A549 (cell line): ENCODE data around the gene RASGRF1.

Experiments used
- CTCF ChIP-seq: fragments of >200 bp; sonication (Bioruptor Twin); formaldehyde crosslinking; IDR thresholded peaks from 3 replicates; pipeline ENCODE4 v1.5.1; 2016
- EP300 ChIP-seq, 2 experiments: fragments of >200 bp; sonication (Bioruptor Twin); formaldehyde crosslinking; IDR thresholded peaks; 2 replicates in 1 of 2; 3 replicates in 1 of 2; pipeline ENCODE4 v1.6.1; 2016 to 2017
- JUN ChIP-seq, 2 experiments: fragments of >200 bp; sonication (Bioruptor Twin); formaldehyde crosslinking; IDR thresholded peaks; 2 replicates in 1 of 2; 3 replicates in 1 of 2; pipeline ENCODE4 v1.6.1; 2016 to 2017
- MYC ChIP-seq: IDR thresholded peaks from 2 replicates; pipeline ENCODE4 v1.6.1; 2012; ENCODE audit warnings: mild to moderate bottlenecking, inconsistent platforms, low read length, improper control_type of control experiment, borderline replicate concordance
- POLR2A ChIP-seq: IDR thresholded peaks from 2 replicates; pipeline ENCODE4 v1.6.1; 2012; ENCODE audit warnings: mild to moderate bottlenecking, low read length
- POLR2AphosphoS2 ChIP-seq: conservative IDR thresholded peaks from 2 replicates; pipeline ENCODE4 v1.6.1; 2012; ENCODE audit warnings: low read length, improper control_type of control experiment, inconsistent platforms
- RFX5 ChIP-seq: fragments of 450-650 bp; IDR thresholded peaks from 2 replicates; pipeline ENCODE4 v1.7.1; 2014; ENCODE audit warnings: antibody characterized with exemption, mild to moderate bottlenecking, moderate library complexity
- RNF2 ChIP-seq: fragments of 200-600 bp; sonication (generic); IDR thresholded peaks from 2 replicates; pipeline ENCODE4 v1.6.1; 2016; ENCODE audit warnings: low read depth, mild to moderate bottlenecking, antibody characterized with exemption, moderate library complexity, borderline replicate concordance
- SMC3 ChIP-seq: fragments of >200 bp; sonication (Bioruptor Twin); formaldehyde crosslinking; IDR thresholded peaks from 3 replicates; pipeline ENCODE4 v1.6.1; 2018; ENCODE audit warnings: inconsistent platforms
- USF2 ChIP-seq: fragments of 450-650 bp; IDR thresholded peaks from 2 replicates; pipeline ENCODE4 v1.6.1; 2014; ENCODE audit warnings: antibody characterized with exemption
- TF ChIP-seq, protein P1 (sequence below): fragments of 150-350 bp; IDR thresholded peaks from 2 replicates; pipeline ENCODE4 v1.6.1; 2014; ENCODE audit warnings: low read depth, mild to moderate bottlenecking, low read length
- TF ChIP-seq, protein P2 (sequence below): fragments of 200-600 bp; sonication (generic); IDR thresholded peaks from 2 replicates; pipeline ENCODE4 v1.6.1; 2016; ENCODE audit warnings: antibody characterized with exemption, mild to moderate bottlenecking, moderate library complexity

- TF ChIP-seq, protein P1, sequence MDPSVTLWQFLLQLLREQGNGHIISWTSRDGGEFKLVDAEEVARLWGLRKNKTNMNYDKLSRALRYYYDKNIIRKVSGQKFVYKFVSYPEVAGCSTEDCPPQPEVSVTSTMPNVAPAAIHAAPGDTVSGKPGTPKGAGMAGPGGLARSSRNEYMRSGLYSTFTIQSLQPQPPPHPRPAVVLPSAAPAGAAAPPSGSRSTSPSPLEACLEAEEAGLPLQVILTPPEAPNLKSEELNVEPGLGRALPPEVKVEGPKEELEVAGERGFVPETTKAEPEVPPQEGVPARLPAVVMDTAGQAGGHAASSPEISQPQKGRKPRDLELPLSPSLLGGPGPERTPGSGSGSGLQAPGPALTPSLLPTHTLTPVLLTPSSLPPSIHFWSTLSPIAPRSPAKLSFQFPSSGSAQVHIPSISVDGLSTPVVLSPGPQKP = no peak
- TF ChIP-seq CTCF (no peak), EP300 (IDR thresholded peaks at IDR 0.05) (no peak), RFX5 (no peak), RNF2 (no peak), USF2 (no peak), POLR2A (no peak), MYC (no peak), SMC3 (no peak), POLR2AphosphoS2 (no peak), JUN (IDR thresholded peaks at IDR 0.05) (no peak)
- TF ChIP-seq, protein P2, sequence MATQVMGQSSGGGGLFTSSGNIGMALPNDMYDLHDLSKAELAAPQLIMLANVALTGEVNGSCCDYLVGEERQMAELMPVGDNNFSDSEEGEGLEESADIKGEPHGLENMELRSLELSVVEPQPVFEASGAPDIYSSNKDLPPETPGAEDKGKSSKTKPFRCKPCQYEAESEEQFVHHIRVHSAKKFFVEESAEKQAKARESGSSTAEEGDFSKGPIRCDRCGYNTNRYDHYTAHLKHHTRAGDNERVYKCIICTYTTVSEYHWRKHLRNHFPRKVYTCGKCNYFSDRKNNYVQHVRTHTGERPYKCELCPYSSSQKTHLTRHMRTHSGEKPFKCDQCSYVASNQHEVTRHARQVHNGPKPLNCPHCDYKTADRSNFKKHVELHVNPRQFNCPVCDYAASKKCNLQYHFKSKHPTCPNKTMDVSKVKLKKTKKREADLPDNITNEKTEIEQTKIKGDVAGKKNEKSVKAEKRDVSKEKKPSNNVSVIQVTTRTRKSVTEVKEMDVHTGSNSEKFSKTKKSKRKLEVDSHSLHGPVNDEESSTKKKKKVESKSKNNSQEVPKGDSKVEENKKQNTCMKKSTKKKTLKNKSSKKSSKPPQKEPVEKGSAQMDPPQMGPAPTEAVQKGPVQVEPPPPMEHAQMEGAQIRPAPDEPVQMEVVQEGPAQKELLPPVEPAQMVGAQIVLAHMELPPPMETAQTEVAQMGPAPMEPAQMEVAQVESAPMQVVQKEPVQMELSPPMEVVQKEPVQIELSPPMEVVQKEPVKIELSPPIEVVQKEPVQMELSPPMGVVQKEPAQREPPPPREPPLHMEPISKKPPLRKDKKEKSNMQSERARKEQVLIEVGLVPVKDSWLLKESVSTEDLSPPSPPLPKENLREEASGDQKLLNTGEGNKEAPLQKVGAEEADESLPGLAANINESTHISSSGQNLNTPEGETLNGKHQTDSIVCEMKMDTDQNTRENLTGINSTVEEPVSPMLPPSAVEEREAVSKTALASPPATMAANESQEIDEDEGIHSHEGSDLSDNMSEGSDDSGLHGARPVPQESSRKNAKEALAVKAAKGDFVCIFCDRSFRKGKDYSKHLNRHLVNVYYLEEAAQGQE = no peak
Measured at GRCh38 chr15:78925956-78926743, 164.4 kb downstream of the RASGRF1 start.
